ENCODE data around the gene ABHD14A. TPM values are rescaled to one million over a fixed set of nuclear protein-coding genes. Genes with fewer than 3 reads are reported as not detected.
A peak's percentile ranks its signal among the peaks of the same experiment; 100 is the strongest.

ABHD14A gene
- total RNA-seq, 1 donor from 2014 or later = 17.9 TPM

DNA sequence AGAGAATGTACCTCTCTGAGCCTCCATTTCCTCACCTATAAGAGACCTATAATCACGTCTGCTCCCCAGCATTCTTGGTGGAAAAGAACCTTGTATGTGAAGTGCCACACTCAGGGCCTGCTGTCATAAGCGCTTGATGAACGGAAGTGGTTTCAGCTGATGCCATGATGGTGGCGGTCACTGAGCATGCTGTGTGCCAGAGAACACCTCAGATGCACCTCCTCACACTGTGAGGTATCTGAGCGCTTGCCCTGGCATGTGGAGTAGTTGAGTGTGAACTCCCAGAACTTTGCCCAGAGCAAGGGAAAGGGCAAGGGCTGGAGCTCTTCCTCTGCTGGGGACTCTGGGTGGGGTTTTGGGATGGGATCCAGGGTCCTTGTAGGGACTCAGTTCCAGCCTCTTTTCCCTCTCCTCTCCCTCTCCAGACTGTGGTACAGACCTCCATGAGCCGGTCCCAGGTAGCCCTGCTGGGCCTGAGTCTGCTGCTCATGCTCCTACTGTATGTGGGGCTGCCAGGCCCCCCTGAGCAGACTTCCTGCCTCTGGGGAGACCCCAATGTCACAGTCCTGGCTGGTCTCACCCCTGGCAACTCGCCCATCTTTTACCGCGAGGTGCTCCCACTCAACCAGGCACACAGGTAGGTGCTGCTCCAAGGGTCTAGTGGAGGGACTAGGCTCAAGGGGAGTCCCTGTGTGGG, 2.7 kb downstream of the ABHD14A start:
- Histone ChIP-seq H3K9me3 (no peaks in the 10 kb centered on the region), H3K27me3 (no peaks in the 10 kb centered on the region), H3K27ac (no peak overlapping the region), H3K4me1 (peaks cover 35% of the 10 kb centered on the region), H3K36me3 (no peaks in the 10 kb centered on the region), H3K4me3 (no peak overlapping the region)
- DNase-seq (no peak), ATAC-seq (no peak)
- intact Hi-C loops (cut with DNase I) = no loop called here
- TF ChIP-seq, protein P1, sequence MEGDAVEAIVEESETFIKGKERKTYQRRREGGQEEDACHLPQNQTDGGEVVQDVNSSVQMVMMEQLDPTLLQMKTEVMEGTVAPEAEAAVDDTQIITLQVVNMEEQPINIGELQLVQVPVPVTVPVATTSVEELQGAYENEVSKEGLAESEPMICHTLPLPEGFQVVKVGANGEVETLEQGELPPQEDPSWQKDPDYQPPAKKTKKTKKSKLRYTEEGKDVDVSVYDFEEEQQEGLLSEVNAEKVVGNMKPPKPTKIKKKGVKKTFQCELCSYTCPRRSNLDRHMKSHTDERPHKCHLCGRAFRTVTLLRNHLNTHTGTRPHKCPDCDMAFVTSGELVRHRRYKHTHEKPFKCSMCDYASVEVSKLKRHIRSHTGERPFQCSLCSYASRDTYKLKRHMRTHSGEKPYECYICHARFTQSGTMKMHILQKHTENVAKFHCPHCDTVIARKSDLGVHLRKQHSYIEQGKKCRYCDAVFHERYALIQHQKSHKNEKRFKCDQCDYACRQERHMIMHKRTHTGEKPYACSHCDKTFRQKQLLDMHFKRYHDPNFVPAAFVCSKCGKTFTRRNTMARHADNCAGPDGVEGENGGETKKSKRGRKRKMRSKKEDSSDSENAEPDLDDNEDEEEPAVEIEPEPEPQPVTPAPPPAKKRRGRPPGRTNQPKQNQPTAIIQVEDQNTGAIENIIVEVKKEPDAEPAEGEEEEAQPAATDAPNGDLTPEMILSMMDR (IDR thresholded peaks at IDR 0.05) = no peak

DNA sequence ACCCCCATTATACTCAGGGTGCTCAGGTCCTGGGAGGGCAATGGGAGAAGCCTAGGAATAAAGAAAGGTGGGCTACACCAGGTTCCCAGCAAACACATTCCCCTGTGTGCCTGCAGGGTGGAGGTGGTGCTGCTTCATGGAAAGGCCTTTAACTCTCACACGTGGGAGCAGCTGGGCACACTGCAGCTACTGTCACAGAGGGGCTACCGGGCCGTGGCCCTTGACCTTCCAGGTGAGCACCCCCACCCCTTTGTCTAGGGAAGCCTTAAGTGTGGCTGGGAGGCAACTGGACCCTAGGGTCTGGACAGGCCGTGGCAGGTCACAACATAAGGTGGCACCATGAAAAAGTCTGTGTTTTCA, 3.3 kb downstream of the ABHD14A start:
- Histone ChIP-seq H3K9me3 (no peaks in the 10 kb centered on the region), H3K4me3 (no peak overlapping the region), H3K4me1 (peaks cover 34% of the 10 kb centered on the region), H3K27ac (no peak overlapping the region), H3K27me3 (no peaks in the 10 kb centered on the region), H3K36me3 (no peaks in the 10 kb centered on the region)
- TF ChIP-seq, protein P1 (IDR thresholded peaks at IDR 0.05) = no peak
- intact Hi-C loops (cut with DNase I) = no loop called here
- DNase-seq = no peak
- ATAC-seq = no peak

DNA sequence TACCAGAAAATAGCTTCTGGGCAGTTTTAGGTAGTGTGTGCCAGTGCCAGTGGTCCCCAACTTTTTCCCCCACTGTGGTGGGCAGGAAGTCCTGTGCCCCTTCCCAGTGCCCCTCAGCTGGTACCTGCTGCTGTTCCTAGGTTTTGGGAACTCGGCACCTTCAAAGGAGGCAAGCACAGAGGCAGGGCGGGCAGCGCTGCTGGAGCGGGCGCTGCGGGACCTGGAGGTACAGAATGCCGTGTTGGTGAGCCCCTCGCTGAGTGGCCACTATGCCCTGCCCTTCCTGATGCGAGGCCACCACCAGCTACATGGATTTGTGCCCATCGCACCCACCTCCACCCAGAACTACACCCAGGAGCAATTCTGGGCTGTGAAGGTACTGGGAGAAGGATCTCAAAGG, 5.4 kb downstream of the ABHD14A start:
- TF ChIP-seq, protein P1 (IDR thresholded peaks at IDR 0.05) = no peak
- ATAC-seq (no peak), DNase-seq (no peak)
- Histone ChIP-seq H3K4me3 (no peak overlapping the region), H3K27ac (no peak overlapping the region), H3K4me1 (peaks cover 33% of the 10 kb centered on the region), H3K9me3 (no peaks in the 10 kb centered on the region), H3K27me3 (no peaks in the 10 kb centered on the region), H3K36me3 (no peaks in the 10 kb centered on the region)
- intact Hi-C loops (cut with DNase I) = no loop called here

DNA sequence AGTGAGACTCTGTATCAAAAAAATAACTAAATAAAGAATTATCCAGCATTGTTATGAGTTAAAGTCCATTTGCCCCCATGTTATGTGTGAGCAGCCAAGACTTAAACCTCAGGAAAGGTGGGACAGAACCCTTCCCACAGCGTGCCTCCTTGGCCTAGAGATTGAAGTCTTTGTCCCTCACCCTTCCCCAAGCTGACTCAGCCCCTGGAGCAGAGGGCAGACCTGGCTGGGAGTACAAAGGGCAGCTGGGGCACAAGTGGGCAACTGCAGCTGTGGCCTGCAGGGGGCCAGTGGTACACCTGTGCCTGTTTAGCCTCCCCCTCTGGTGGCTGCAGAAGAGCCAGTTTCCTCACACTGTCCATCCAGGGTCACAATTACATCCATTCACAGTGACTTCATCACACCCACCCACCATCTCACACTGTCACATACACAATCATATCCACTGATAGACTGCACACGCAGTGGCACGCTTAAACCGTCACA, 7.5 kb downstream of the ABHD14A start:
- H3K27ac ChIP-seq = peak overlapping the region; percentile 93
- intact Hi-C loops (cut with DNase I) = no loop called here
- H3K4me3 ChIP-seq = peak overlapping the region; percentile 70
- TF ChIP-seq, protein P1 (IDR thresholded peaks at IDR 0.05) = peak; percentile 50
- H3K4me1 ChIP-seq = peaks cover 24% of the 10 kb centered on the region
- H3K27me3 ChIP-seq = no peaks in the 10 kb centered on the region
- DNase-seq = peak; percentile 76
- no peaks in the 10 kb centered on the region for H3K9me3 ChIP-seq
- no peaks in the 10 kb centered on the region for H3K36me3 ChIP-seq
- peak; percentile 46 for ATAC-seq

DNA sequence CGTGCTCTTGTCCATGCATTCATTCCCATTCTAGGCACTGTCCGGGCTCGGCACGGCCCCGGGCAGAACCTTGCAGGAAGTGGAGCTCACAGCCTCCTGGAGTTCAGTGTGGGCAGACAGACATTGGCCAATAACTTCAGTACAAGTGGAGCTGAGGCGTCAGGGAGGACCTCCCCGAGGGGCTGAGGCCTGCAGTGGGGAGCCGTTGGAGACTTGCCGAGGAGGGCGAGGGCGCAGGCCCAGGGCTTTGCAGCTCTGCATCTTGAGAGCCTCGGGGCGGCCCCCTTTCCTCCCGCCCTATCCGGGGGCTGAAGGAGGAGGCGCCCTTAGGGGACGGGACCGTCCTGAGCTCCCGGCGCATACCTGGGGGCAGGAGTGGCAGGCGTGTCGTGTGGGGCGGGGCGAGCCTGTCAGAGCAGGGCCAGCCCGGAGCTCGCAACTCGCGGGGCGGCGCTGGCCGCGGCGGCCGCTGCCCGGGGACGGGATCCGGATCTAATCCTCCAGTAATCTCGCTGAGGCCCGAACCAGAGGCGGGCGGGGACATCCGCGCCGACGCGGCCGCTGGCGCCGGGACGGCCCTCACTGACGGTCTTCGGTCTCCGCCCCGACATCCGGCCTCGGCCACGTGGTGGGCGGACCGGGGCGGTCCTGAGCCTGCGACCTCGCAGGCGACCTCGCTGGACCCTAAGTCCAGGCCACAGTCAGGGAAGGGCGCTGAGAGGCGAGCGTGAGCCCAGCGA, 8.1 kb downstream of the ABHD14A start, which contains the start of gene ACY1:
Gene ACY1 (plus strand): TSS at position 698 of the 740 bp plus-strand sequence. CDS start 530 bp downstream, outside the sequence.
- peak within 1 kb of the TSS; percentile 93 for H3K27ac ChIP-seq
- TF ChIP-seq, protein P1 (IDR thresholded peaks at IDR 0.05) = no peak
- DNase-seq (peak; percentile 96), ATAC-seq (peak; percentile 92)
- no peaks in the 10 kb centered on the region for H3K36me3 ChIP-seq
- peak within 1 kb of the TSS; percentile 70 for H3K4me3 ChIP-seq
- intact Hi-C loops (cut with DNase I) = no loop called here
- peaks cover 24% of the 10 kb centered on the region for H3K4me1 ChIP-seq
- H3K9me3 ChIP-seq = no peaks in the 10 kb centered on the region
- H3K27me3 ChIP-seq = no peaks in the 10 kb centered on the region
